ENCODE measurements around the gene RSPH3. TPM values are rescaled to one million over a fixed set of nuclear protein-coding genes. Genes with fewer than 3 reads are reported as not detected.

RSPH3 gene
- total RNA-seq, 4 donors from 2014 or later: 6.4 to 11.0 (median 9.6) TPM

DNA sequence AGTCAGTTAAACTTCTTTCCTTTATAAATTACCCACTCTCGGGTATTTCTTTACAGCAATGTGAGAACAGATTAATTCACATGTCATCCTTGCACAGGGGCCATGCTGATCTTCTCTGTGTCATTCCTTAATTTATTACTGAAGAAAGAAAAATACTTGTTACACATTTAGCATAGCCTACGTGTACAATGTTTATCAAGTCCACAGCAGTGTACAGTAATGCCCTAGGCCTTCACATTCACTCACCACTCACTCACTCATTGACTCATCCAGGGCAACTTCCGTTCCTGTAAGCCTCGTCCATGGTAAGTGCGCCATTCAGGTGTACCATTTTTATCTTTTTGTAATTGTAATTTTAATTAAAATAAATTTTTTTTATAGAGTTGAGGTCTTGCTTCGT lies 73.6 kb downstream of the RSPH3 start:
- 87 to 88% methylated on average over 6 of the region's 6 CpGs for WGBS, 2 donors
- intact Hi-C loops (cut with DNase I; ENCODE audit: low total_unique reads): no loop called here
- no peak overlapping the region for H3K4me3 ChIP-seq (ENCODE audit: low read depth, poor library complexity, severe bottlenecking)
- DNase-seq (ENCODE audit: low spot score in 2 of 2): no peak
- no peak for TF ChIP-seq CTCF (IDR thresholded peaks at IDR 0.05)
- TF ChIP-seq POLR2A (IDR thresholded peaks at IDR 0.05): no peak

GRCh38 chr6:158924499-158925455 lies 75.2 kb downstream of the RSPH3 start:
- peak in 1 of 2 donors; percentile 37 for DNase-seq (ENCODE audit: low spot score in 2 of 2)
- TF ChIP-seq CTCF (IDR thresholded peaks at IDR 0.05) (no peak), POLR2A (IDR thresholded peaks at IDR 0.05) (no peak)
- 68 to 79% methylated on average over 4 of the region's 4 CpGs for WGBS, 2 donors
- intact Hi-C loops (cut with DNase I; ENCODE audit: low total_unique reads): no loop called here
- no peak overlapping the region for H3K4me3 ChIP-seq (ENCODE audit: low read depth, poor library complexity, severe bottlenecking)

- no peak overlapping the region for H3K4me3 ChIP-seq (ENCODE audit: low read depth, poor library complexity, severe bottlenecking)
- WGBS, 2 donors: 53 to 63% methylated on average over 14 of the region's 14 CpGs
- TF ChIP-seq CTCF (IDR thresholded peaks at IDR 0.05): no peak
- no peak for TF ChIP-seq POLR2A (IDR thresholded peaks at IDR 0.05)
- DNase-seq (ENCODE audit: low spot score in 2 of 2): no peak
- intact Hi-C loops (cut with DNase I; ENCODE audit: low total_unique reads): no loop called here
Measured at GRCh38 chr6:158923805-158924498, 76.0 kb downstream of the RSPH3 start.

Other genes starting within 250 kb of the RSPH3 start
- 100 to 1,000 TPM; 200 to 235 (median 212) TPM for gene EZR, start 180.8 kb downstream of the RSPH3 start, total RNA-seq
- gene TAGAP, start 44.8 kb upstream of the RSPH3 start, total RNA-seq: 1 to 10 TPM; 1.1 to 2.7 (median 1.9) TPM
- gene FNDC1, start 169.2 kb upstream of the RSPH3 start, total RNA-seq: 1 to 10 TPM in 1 of 4 donors, under 1 TPM in 1, not detected in 2; 0.30 to 1.3 TPM

Measured in lower leg skin (tissue), 4 donors.